Upper lobe of left lung (tissue), 4 donors: ENCODE data around the gene CRYGD.

Experiments used
- EP300 ChIP-seq, 4 donors: sonication (generic); formaldehyde crosslinking; IDR thresholded peaks; one replicate each; pipeline ENCODE4 v1.5.1; 2017; ENCODE audit warnings: antibody characterized with exemption in 4 of 4, control low read depth in 2 of 4
- POLR2A ChIP-seq, 4 donors: fragments of 450-650 bp; IDR thresholded peaks; one replicate each; pipeline ENCODE4 v1.5.1; 2016 to 2017; ENCODE audit warnings: antibody characterized with exemption in 4 of 4, mild to moderate bottlenecking in 2 of 4
- TF ChIP-seq, protein P1 (sequence below), 6 experiments: fragments of 450-650 bp in 4 of 6; fragments of 200-600 bp in 2 of 6; sonication (generic) in 2 of 6; IDR thresholded peaks; one replicate each; pipeline ENCODE4 v1.5.1; 2016 to 2019; ENCODE audit warnings: antibody characterized with exemption in 6 of 6

DNA sequence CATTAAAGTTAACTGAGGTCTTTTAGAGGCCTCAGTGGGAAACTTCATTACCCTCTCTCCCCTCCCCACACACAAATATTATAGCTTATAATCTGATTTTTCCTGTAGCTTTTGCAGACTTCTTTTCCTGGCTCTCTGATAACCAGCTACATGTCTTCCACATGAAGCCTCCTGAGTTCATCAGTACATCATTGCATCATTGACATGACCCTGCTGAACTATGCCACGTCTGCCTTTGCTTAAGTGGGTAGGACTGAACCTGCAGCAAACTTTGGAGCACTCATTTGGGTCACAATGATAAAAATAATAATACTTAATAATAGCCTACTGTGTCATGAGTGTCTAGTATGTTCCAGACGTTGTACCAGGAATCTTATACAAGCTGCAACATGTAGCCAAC, 32.1 kb upstream of the CRYGD start:
- TF ChIP-seq POLR2A (IDR thresholded peaks at IDR 0.05) (no peak), EP300 (IDR thresholded peaks at IDR 0.05) (no peak)
- TF ChIP-seq, protein P1, sequence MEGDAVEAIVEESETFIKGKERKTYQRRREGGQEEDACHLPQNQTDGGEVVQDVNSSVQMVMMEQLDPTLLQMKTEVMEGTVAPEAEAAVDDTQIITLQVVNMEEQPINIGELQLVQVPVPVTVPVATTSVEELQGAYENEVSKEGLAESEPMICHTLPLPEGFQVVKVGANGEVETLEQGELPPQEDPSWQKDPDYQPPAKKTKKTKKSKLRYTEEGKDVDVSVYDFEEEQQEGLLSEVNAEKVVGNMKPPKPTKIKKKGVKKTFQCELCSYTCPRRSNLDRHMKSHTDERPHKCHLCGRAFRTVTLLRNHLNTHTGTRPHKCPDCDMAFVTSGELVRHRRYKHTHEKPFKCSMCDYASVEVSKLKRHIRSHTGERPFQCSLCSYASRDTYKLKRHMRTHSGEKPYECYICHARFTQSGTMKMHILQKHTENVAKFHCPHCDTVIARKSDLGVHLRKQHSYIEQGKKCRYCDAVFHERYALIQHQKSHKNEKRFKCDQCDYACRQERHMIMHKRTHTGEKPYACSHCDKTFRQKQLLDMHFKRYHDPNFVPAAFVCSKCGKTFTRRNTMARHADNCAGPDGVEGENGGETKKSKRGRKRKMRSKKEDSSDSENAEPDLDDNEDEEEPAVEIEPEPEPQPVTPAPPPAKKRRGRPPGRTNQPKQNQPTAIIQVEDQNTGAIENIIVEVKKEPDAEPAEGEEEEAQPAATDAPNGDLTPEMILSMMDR (IDR thresholded peaks at IDR 0.05), result no peak
